Peyer's patch (tissue), 4 donors: ENCODE measurements around the gene CDK1.

ENCODE experiments used
- POLR2A ChIP-seq, 2 donors: fragments of 450-650 bp; IDR thresholded peaks; one replicate each; pipeline ENCODE4 v1.5.1; 2017; ENCODE audit warnings: antibody characterized with exemption in 2 of 2, mild to moderate bottlenecking in 2 of 2, moderate library complexity in 2 of 2
- TF ChIP-seq, protein P1 (sequence below), 6 experiments: fragments of 450-650 bp in 4 of 6; fragments of 200-600 bp in 2 of 6; sonication (generic) in 1 of 6; IDR thresholded peaks; one replicate each; pipeline ENCODE4 v1.5.1; 2017 to 2019; ENCODE audit warnings: antibody characterized with exemption in 6 of 6, mild to moderate bottlenecking in 3 of 6, moderate library complexity in 1 of 6

DNA sequence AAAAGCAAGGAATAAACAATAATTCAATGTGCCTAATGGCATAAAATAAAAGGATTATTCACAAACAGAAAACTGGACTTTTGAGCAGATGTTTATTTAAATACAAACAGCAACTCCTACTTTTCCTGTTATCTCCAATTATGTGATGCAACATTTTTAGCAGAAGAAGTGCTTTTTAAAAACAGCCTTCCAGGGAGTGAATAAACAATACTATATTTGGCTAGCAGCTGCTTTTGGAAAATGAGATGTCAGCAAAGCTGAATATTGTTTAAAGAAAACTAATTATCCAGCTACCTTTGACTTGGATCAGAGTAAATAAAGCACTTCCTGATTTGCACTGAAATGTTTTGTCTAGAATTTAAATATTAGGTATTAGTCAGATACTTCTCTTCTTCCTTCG lies 23.2 kb downstream of the CDK1 start:
- TF ChIP-seq POLR2A (IDR thresholded peaks at IDR 0.05), result no peak
- TF ChIP-seq, protein P1, sequence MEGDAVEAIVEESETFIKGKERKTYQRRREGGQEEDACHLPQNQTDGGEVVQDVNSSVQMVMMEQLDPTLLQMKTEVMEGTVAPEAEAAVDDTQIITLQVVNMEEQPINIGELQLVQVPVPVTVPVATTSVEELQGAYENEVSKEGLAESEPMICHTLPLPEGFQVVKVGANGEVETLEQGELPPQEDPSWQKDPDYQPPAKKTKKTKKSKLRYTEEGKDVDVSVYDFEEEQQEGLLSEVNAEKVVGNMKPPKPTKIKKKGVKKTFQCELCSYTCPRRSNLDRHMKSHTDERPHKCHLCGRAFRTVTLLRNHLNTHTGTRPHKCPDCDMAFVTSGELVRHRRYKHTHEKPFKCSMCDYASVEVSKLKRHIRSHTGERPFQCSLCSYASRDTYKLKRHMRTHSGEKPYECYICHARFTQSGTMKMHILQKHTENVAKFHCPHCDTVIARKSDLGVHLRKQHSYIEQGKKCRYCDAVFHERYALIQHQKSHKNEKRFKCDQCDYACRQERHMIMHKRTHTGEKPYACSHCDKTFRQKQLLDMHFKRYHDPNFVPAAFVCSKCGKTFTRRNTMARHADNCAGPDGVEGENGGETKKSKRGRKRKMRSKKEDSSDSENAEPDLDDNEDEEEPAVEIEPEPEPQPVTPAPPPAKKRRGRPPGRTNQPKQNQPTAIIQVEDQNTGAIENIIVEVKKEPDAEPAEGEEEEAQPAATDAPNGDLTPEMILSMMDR (IDR thresholded peaks at IDR 0.05), result no peak
